Measurements from ENCODE around the gene ACOT8. TPM values are rescaled to one million over a fixed set of nuclear protein-coding genes. Genes with fewer than 3 reads are reported as not detected.
"Not testable (repeated sequence)": the region's sequence is repeated elsewhere in the genome, so short reads cannot be mapped to it uniquely, and the experiment has no call there.

ACOT8 gene
- total and polyA plus RNA-seq, 8 donors, result 19.3 to 28.7 (median 22.0) TPM

- no peaks in the 10 kb centered on the region for H3K9me3 ChIP-seq
- intact Hi-C loops (cut with DNase I), result no loop called here
- no peaks in the 10 kb centered on the region for H3K4me1 ChIP-seq
- no peak for ATAC-seq
- TF ChIP-seq, protein P1, sequence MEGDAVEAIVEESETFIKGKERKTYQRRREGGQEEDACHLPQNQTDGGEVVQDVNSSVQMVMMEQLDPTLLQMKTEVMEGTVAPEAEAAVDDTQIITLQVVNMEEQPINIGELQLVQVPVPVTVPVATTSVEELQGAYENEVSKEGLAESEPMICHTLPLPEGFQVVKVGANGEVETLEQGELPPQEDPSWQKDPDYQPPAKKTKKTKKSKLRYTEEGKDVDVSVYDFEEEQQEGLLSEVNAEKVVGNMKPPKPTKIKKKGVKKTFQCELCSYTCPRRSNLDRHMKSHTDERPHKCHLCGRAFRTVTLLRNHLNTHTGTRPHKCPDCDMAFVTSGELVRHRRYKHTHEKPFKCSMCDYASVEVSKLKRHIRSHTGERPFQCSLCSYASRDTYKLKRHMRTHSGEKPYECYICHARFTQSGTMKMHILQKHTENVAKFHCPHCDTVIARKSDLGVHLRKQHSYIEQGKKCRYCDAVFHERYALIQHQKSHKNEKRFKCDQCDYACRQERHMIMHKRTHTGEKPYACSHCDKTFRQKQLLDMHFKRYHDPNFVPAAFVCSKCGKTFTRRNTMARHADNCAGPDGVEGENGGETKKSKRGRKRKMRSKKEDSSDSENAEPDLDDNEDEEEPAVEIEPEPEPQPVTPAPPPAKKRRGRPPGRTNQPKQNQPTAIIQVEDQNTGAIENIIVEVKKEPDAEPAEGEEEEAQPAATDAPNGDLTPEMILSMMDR (IDR thresholded peaks at IDR 0.05), result no peak
- H3K27me3 ChIP-seq, result no peaks in the 10 kb centered on the region
- no peak overlapping the region for H3K27ac ChIP-seq
- H3K36me3 ChIP-seq, result peaks cover 0 to 61% of the 10 kb centered on the region in 2 donors
- DNase-seq, result peak in 1 of 4 donors; percentile 53
- H3K4me3 ChIP-seq, result no peak overlapping the region
These were observed 45.1 kb upstream of the ACOT8 start for GRCh38 chr20:45902199-45902701.

GRCh38 chr20:45901332-45901731 is 44.1 kb upstream of the ACOT8 start:
- H3K4me1 ChIP-seq; H3K4me3 ChIP-seq; ATAC-seq; H3K27me3 ChIP-seq; H3K27ac ChIP-seq; DNase-seq; intact Hi-C loops (cut with DNase I); H3K9me3 ChIP-seq: not testable (repeated sequence)
- H3K36me3 ChIP-seq, result peaks cover 0 to 70% of the 10 kb centered on the region in 2 donors

GRCh38 chr20:45899046-45899835 is 42.0 kb upstream of the ACOT8 start:
- Histone ChIP-seq H3K9me3 (no peaks in the 10 kb centered on the region), H3K4me3 (no peak overlapping the region), H3K27ac (no peak overlapping the region), H3K27me3 (no peaks in the 10 kb centered on the region), H3K36me3 (peaks cover 0 to 83% of the 10 kb centered on the region in 2 donors), H3K4me1 (no peaks in the 10 kb centered on the region)
- intact Hi-C loops (cut with DNase I), result no loop called here
- DNase-seq (peak in 1 of 4 donors; percentile 49), ATAC-seq (no peak)
- TF ChIP-seq, protein P1 (IDR thresholded peaks at IDR 0.05), result no peak

DNA sequence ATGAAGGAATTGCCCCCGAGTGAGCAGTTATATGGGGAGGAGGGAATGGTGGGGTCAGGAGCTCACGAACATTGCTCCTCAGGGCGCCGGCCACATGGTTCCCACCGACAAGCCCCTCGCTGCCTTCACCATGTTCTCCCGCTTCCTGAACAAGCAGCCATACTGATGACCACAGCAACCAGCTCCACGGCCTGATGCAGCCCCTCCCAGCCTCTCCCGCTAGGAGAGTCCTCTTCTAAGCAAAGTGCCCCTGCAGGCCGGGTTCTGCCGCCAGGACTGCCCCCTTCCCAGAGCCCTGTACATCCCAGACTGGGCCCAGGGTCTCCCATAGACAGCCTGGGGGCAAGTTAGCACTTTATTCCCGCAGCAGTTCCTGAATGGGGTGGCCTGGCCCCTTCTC is 41.1 kb upstream of the ACOT8 start:
- TF ChIP-seq, protein P1 (IDR thresholded peaks at IDR 0.05), result no peak
- ATAC-seq, result no peak
- H3K4me1 ChIP-seq, result peaks cover 0 to 8% of the 10 kb centered on the region in 2 donors
- no peak overlapping the region for H3K4me3 ChIP-seq
- H3K27me3 ChIP-seq, result no peaks in the 10 kb centered on the region
- no peaks in the 10 kb centered on the region for H3K9me3 ChIP-seq
- intact Hi-C loops (cut with DNase I), result no loop called here
- peak in 1 of 4 donors; percentile 75 for DNase-seq
- H3K27ac ChIP-seq, result no peak overlapping the region
- peaks cover 0 to 92% of the 10 kb centered on the region in 2 donors for H3K36me3 ChIP-seq

GRCh38 chr20:45897692-45898091 is 40.5 kb upstream of the ACOT8 start:
- Histone ChIP-seq H3K36me3 (peaks cover 0 to 98% of the 10 kb centered on the region in 2 donors), H3K4me3 (no peak overlapping the region), H3K9me3 (no peaks in the 10 kb centered on the region), H3K27me3 (no peaks in the 10 kb centered on the region), H3K27ac (no peak overlapping the region), H3K4me1 (peaks cover under 1 to 14% of the 10 kb centered on the region in 2 donors)
- intact Hi-C loops (cut with DNase I), result no loop called here
- ATAC-seq (no peak), DNase-seq (peak in 1 of 4 donors; percentile 49)
- TF ChIP-seq, protein P1 (IDR thresholded peaks at IDR 0.05), result no peak

Data from left lung (tissue), 10 donors.